CD14-positive monocyte (primary cell): Measurements from ENCODE around the gene SLC22A17. TPM values are rescaled to one million over a fixed set of nuclear protein-coding genes. Genes with fewer than 3 reads are reported as not detected.

Experiments used
- DNase-seq, 3 donors: peaks; one replicate each; pipeline ENCODE4 v3.0.0-alpha.2; 2011 to 2022
- H2AFZ ChIP-seq: 2 replicates; pipeline ENCODE4 v1.6.0; 2012; ENCODE audit warnings: mild to moderate bottlenecking, low read depth, low read length, inconsistent platforms; ENCODE audit not compliant: insufficient read depth, poor library complexity, severe bottlenecking
- H3K27ac ChIP-seq, 2 donors: 1 replicate in 1 of 2; 2 replicates in 1 of 2; pipeline ENCODE4 v1.5.1; 2012 to 2013; ENCODE audit warnings: low read length in 2 of 2, control low read depth in 1 of 2, inconsistent platforms in 1 of 2, low read depth in 1 of 2, mild to moderate bottlenecking in 1 of 2
- H3K27me3 ChIP-seq, 2 donors: one replicate each; pipeline versions ENCODE4 v1.6.0 to v1.6.1; 2011 to 2013; ENCODE audit warnings: low read length in 2 of 2; ENCODE audit not compliant: control insufficient read depth in 2 of 2, insufficient read depth in 2 of 2
- H3K36me3 ChIP-seq, 2 donors: replicated peaks in 1 of 2; 1 replicate in 1 of 2; 2 replicates in 1 of 2; pipeline versions ENCODE4 v1.5.1 to v1.6.1; 2012 to 2013; ENCODE audit warnings: low read length in 2 of 2, control low read depth in 1 of 2, inconsistent platforms in 1 of 2, mild to moderate bottlenecking in 1 of 2; ENCODE audit not compliant: insufficient read depth in 2 of 2, control insufficient read depth in 1 of 2
- H3K4me1 ChIP-seq, 2 donors: 1 replicate in 1 of 2; 2 replicates in 1 of 2; pipeline versions ENCODE4 v1.5.1 to v1.6.1; 2012 to 2013; ENCODE audit warnings: low read length in 2 of 2, control low read depth in 1 of 2, inconsistent platforms in 1 of 2, mild to moderate bottlenecking in 1 of 2, moderate library complexity in 1 of 2; ENCODE audit not compliant: insufficient read depth in 2 of 2, control insufficient read depth in 1 of 2
- H3K4me2 ChIP-seq: replicated peaks from 2 replicates; pipeline ENCODE3; 2012; ENCODE audit warnings: low read length, moderate library complexity, mild to moderate bottlenecking; ENCODE audit not compliant: poor library complexity, severe bottlenecking; ENCODE audit errors: extremely low read depth
- H3K4me3 ChIP-seq, 3 experiments: fragments of 200-600 bp in 1 of 3; sonication (generic) in 1 of 3; replicated peaks in 1 of 3; 1 replicate in 2 of 3; 2 replicates in 1 of 3; pipeline ENCODE4 v1.5.1; 2011 to 2013; ENCODE audit warnings: low read length in 3 of 3, mild to moderate bottlenecking in 3 of 3, control low read depth in 2 of 3, low read depth in 2 of 3, inconsistent platforms in 1 of 3, moderate library complexity in 1 of 3
- H3K79me2 ChIP-seq: 2 replicates; pipeline ENCODE4 v1.6.0; 2012; ENCODE audit warnings: mild to moderate bottlenecking, control low read depth, inconsistent platforms, low read length, moderate library complexity; ENCODE audit not compliant: insufficient read depth
- H3K9ac ChIP-seq: 2 replicates; pipeline ENCODE4 v1.6.0; 2017; ENCODE audit warnings: low read length, mild to moderate bottlenecking; ENCODE audit not compliant: insufficient read depth, poor library complexity, severe bottlenecking
- H3K9me3 ChIP-seq, 2 donors: replicated peaks in 1 of 2; 1 replicate in 1 of 2; 2 replicates in 1 of 2; pipeline versions ENCODE4 v1.5.1 to v1.6.1; 2012 to 2013; ENCODE audit warnings: low read length in 2 of 2, control low read depth in 1 of 2; ENCODE audit not compliant: control insufficient read depth in 1 of 2, insufficient read depth in 1 of 2
- H4K20me1 ChIP-seq: 2 replicates; pipeline ENCODE4 v1.6.0; 2012; ENCODE audit warnings: mild to moderate bottlenecking, low read length, control low read depth, moderate library complexity; ENCODE audit not compliant: insufficient read depth
- H3K27ac Mint-ChIP-seq, 7 donors: one replicate each; pipeline ENCODE4 v1.8.0; 2020; ENCODE audit warnings: mild to moderate bottlenecking in 7 of 7, mixed read lengths in 7 of 7, moderate library complexity in 6 of 7, inconsistent platforms in 2 of 7
- H3K27me3 Mint-ChIP-seq, 3 donors: one replicate each; pipeline ENCODE4 v1.8.0; 2021 to 2022; ENCODE audit warnings: low read depth in 3 of 3, mild to moderate bottlenecking in 3 of 3, mixed read lengths in 3 of 3, moderate library complexity in 3 of 3, inconsistent platforms in 1 of 3
- H3K36me3 Mint-ChIP-seq, 2 donors: one replicate each; pipeline ENCODE4 v1.8.0; 2020; ENCODE audit warnings: mixed read lengths in 2 of 2, inconsistent platforms in 1 of 2, mild to moderate bottlenecking in 1 of 2
- H3K4me1 Mint-ChIP-seq: one replicate; pipeline ENCODE4 v1.8.0; 2020; ENCODE audit warnings: mild to moderate bottlenecking, mixed read lengths
- H3K4me3 Mint-ChIP-seq, 2 donors: one replicate each; pipeline ENCODE4 v1.8.0; 2020; ENCODE audit warnings: mild to moderate bottlenecking in 2 of 2, mixed read lengths in 2 of 2, moderate library complexity in 1 of 2
- H3K9me3 Mint-ChIP-seq, 7 donors: one replicate each; pipeline ENCODE4 v1.8.0; 2020 to 2022; ENCODE audit warnings: mixed read lengths in 7 of 7, mild to moderate bottlenecking in 6 of 7, moderate library complexity in 6 of 7, inconsistent platforms in 2 of 7
- CTCF ChIP-seq: fragments of 200-600 bp; IDR thresholded peaks from one replicate; pipeline ENCODE4 v1.8.0; 2022; ENCODE audit warnings: antibody characterized with exemption, mild to moderate bottlenecking
- WGBS: methylation state at CpG from one replicate; pipeline ENCODE4 v1.1.5; 2013; ENCODE audit warnings: missing lambda C conversion rate; ENCODE audit not compliant: insufficient coverage; 5-methylcytosine and 5-hydroxymethylcytosine counted together
- intact Hi-C, 2 donors: fragments of 100-400 bp; cut with micrococcal nuclease; formaldehyde crosslinking; loops; one replicate each; pipeline versions ENCODE4 v1.15.0 to v1.15.1; 2023
- polyA plus RNA-seq, 3 donors: library from polyadenylated mRNA; depleted of rRNA in 1 of 3; unstranded in 2 of 3; stranded (reverse) in 1 of 3; fragments of 300-500 nt in 2 of 3; fragments of >200 nt in 1 of 3; fragmentation: Illumina TruSeq in 2 of 3; gene quantifications; 1 replicate in 2 of 3; 2 replicates in 1 of 3; pipeline ENCODE4 v1.2.3, GENCODE V29; 2012 to 2021

The SLC22A17 gene
- polyA plus RNA-seq, 3 donors, result not detected

DNA sequence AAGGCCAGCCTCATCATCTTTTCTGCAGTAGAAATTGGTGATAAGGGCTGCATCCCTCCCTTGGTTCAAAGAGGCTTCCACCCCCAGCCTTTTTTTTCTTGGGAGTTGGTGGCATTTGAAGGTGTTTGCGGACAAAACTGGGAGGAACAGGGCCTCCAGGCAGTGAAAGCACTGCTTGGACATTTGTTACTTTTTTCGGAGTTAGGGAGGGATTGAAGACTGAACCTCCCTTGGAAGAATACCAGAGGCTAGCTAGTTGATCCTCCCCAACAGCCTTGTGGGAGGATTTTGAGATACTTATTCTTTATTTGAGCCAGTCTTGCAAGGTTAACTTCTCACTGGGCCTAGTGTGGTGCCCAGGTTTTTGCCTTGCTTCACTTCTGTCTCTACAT, 28.2 kb downstream of the SLC22A17 start:
- Histone ChIP-seq H3K9ac (no peak overlapping the region), H3K9me3 (no peaks in the 10 kb centered on the region), H3K36me3 (peaks cover 27 to 37% of the 10 kb centered on the region in 2 donors), H3K4me3 (no peak overlapping the region), H3K4me2 (no peak overlapping the region), H4K20me1 (peaks cover 24% of the 10 kb centered on the region), H3K27ac (no peak overlapping the region), H2AFZ (no peak overlapping the region), H3K79me2 (peaks cover 27% of the 10 kb centered on the region), H3K4me1 (peaks cover 23 to 24% of the 10 kb centered on the region in 2 donors), H3K27me3 (no peaks in the 10 kb centered on the region)
- no peak for DNase-seq
- TF ChIP-seq CTCF, result no peak
- H3K9me3 Mint-ChIP-seq, result peaks cover 0 to 3% (median 0%) of the 10 kb centered on the region in 7 donors
- WGBS, result no CpG with 5 or more reads among the region's 2 CpGs
- intact Hi-C loops, result loop anchor here (5.0 to 10.0 kb wide), 4 partner anchors 37 to 240 kb away; partner anchors contain the start of genes ACIN1 (in 1 of the 2), AP1G2 (in 1 of the 2), C14orf119 (in 1 of the 2) and HOMEZ (in 1 of the 2)
- H3K27me3 Mint-ChIP-seq, result peaks cover 0 to 2% (median 0%) of the 10 kb centered on the region in 3 donors
- no peak overlapping the region for H3K4me3 Mint-ChIP-seq
- peaks cover 39 to 42% of the 10 kb centered on the region in 2 donors for H3K36me3 Mint-ChIP-seq
- H3K27ac Mint-ChIP-seq, result no peak overlapping the region
- peaks cover 25% of the 10 kb centered on the region for H3K4me1 Mint-ChIP-seq

DNA sequence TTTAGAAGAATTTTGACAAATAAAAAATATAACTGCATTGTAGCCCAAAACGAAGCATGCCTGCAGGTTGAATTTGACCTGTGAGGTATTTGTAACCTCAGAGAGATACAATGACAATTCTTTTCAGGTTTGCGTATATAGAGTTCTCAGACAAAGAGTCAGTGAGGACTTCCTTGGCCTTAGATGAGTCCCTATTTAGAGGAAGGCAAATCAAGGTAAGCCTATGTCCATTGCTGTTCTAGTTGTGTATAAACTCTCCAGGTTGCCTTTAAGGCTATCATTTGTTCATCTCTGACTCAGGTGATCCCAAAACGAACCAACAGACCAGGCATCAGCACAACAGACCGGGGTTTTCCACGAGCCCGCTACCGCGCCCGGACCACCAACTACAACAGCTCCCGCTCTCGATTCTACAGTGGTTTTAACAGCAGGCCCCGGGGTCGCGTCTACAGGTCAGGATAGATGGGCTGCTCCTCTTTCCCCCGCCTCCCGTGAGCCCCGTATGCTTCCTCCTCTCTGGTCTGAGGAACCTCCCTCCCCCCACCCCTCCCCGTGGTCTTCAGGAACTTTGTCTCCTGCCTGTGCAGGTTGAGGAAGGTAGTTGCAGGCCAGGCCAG, 28.7 kb downstream of the SLC22A17 start:
- H3K4me1 ChIP-seq, result peaks cover 23 to 24% of the 10 kb centered on the region in 2 donors
- H2AFZ ChIP-seq, result no peak overlapping the region
- H3K4me1 Mint-ChIP-seq, result peaks cover 25% of the 10 kb centered on the region
- peaks cover 39 to 42% of the 10 kb centered on the region in 2 donors for H3K36me3 Mint-ChIP-seq
- H3K36me3 ChIP-seq, result peaks cover 27 to 37% of the 10 kb centered on the region in 2 donors
- intact Hi-C loops, result loop anchor here (5.0 to 10.0 kb wide), 4 partner anchors 37 to 241 kb away; partner anchors contain the start of genes ACIN1 (in 1 of the 2), AP1G2 (in 1 of the 2), C14orf119 (in 1 of the 2) and HOMEZ (in 1 of the 2)
- no peak overlapping the region for H3K9ac ChIP-seq
- no peak overlapping the region for H3K4me2 ChIP-seq
- no peaks in the 10 kb centered on the region for H3K9me3 ChIP-seq
- 86% methylated on average over 5 of the region's 18 CpGs for WGBS
- H3K9me3 Mint-ChIP-seq, result peaks cover 0 to 3% (median 0%) of the 10 kb centered on the region in 7 donors
- H3K27me3 ChIP-seq, result no peaks in the 10 kb centered on the region
- peak overlapping the region in 1 of 7 donors; percentile 63 for H3K27ac Mint-ChIP-seq
- no peak overlapping the region for H3K27ac ChIP-seq
- no peak for TF ChIP-seq CTCF
- H3K27me3 Mint-ChIP-seq, result peaks cover 0 to 2% (median 0%) of the 10 kb centered on the region in 3 donors
- peaks cover 27% of the 10 kb centered on the region for H3K79me2 ChIP-seq
- H4K20me1 ChIP-seq, result peaks cover 24% of the 10 kb centered on the region
- H3K4me3 Mint-ChIP-seq, result no peak overlapping the region
- H3K4me3 ChIP-seq, result no peak overlapping the region
- DNase-seq, result no peak
